Dorsolateral prefrontal cortex (tissue), 118 donors: Measurements from ENCODE around the gene MYBPH. TPM values are rescaled to one million over a fixed set of nuclear protein-coding genes. Genes with fewer than 3 reads are reported as not detected.

Source experiments
- total RNA-seq, 120 experiments: library from RNA; stranded (reverse); gene quantifications; one replicate each; pipeline versions ENCODE4 v1.2.3 to v1.2.4, GENCODE V29; 2022

MYBPH gene
- total RNA-seq, 120 experiments from 2014 or later: 0.24 to 4.4 (median 0.48) TPM; not detected in 55

Other genes starting within 250 kb of the MYBPH start
- gene KLHL12, start 248.6 kb downstream of the MYBPH start, total RNA-seq: 10 to 100 TPM; 22.3 to 47.0 (median 36.2) TPM
- gene ADIPOR1, start 217.5 kb downstream of the MYBPH start, total RNA-seq: 10 to 100 TPM; 51.2 to 87.2 (median 64.4) TPM
- 10 to 100 TPM; 32.7 to 66.9 (median 46.4) TPM for gene CYB5R1, start 208.6 kb downstream of the MYBPH start, total RNA-seq
- 100 to 1,000 TPM in 5 of 120 experiments, 10 to 100 TPM in 115; 37.4 to 106 (median 77.4) TPM for gene TMEM183A, start 168.5 kb downstream of the MYBPH start, total RNA-seq
- gene PPFIA4, start 149.3 kb downstream of the MYBPH start, total RNA-seq: 100 to 1,000 TPM in 106 of 120 experiments, 10 to 100 TPM in 14; 47.1 to 253 (median 140) TPM
- under 1 TPM in 21 of 120 experiments, not detected in 99; 0.26 to 0.91 (median 0.38) TPM for gene MYOG, start 89.8 kb downstream of the MYBPH start, total RNA-seq
- 100 to 1,000 TPM in 3 of 120 experiments, 10 to 100 TPM in 117; 45.1 to 109 (median 75.9) TPM for gene ADORA1, start 48.1 kb downstream of the MYBPH start, total RNA-seq
- gene CHI3L1, start 10.9 kb upstream of the MYBPH start, total RNA-seq: 1,000 to 10,000 TPM in 3 of 120 experiments, 100 to 1,000 TPM in 31, 10 to 100 TPM in 86; 17.8 to 1,525 (median 52.6) TPM
- gene CHIT1, start 53.8 kb upstream of the MYBPH start, total RNA-seq: 1 to 10 TPM in 92 of 120 experiments, under 1 TPM in 24, not detected in 4; 0.17 to 6.8 (median 1.6) TPM
- 100 to 1,000 TPM in 3 of 120 experiments, 10 to 100 TPM in 117; 21.2 to 122 (median 33.4) TPM for gene BTG2, start 129.7 kb upstream of the MYBPH start, total RNA-seq
- gene FMOD, start 175.3 kb upstream of the MYBPH start, total RNA-seq: 10 to 100 TPM in 7 of 120 experiments, 1 to 10 TPM in 108, under 1 TPM in 5; 0.38 to 15.4 (median 2.9) TPM